OCI-LY7 (cell line): ENCODE data around the gene EIF5A. TPM values are rescaled to one million over a fixed set of nuclear protein-coding genes. Genes with fewer than 3 reads are reported as not detected.
A peak's percentile ranks its signal among the peaks of the same experiment; 100 is the strongest.

Source experiments
- BruUV-seq: library from RNA; stranded (reverse); fragments of 400-500 nt; replicated peaks from 2 replicates; lab custom pipeline; 2021; lab: Mats Ljungman, UMichigan
- CTCF ChIA-PET: fragments of 300-600 bp; sonication (Branson Sonifier 250); formaldehyde crosslinking; loops from one replicate; lab custom pipeline; 2022; ENCODE audit warnings: antibody characterized with exemption; ENCODE audit not compliant: unreplicated experiment; lab: Charles Lee
- POLR2A ChIA-PET: fragments of 300-600 bp; sonication (Branson Sonifier 250); formaldehyde crosslinking; loops from one replicate; lab custom pipeline; 2022; ENCODE audit warnings: antibody characterized with exemption; lab: Charles Lee
- DNase-seq: peaks from one replicate; pipeline ENCODE4 v3.0.0-alpha.2; 2015; ENCODE audit warnings: low spot score
- H2AFZ ChIP-seq: fragments of 200-600 bp; sonication (generic), shearing (Covaris generic); 2 replicates; pipeline ENCODE4 v1.6.1; 2014; ENCODE audit warnings: mild to moderate bottlenecking, antibody characterized with exemption, low read length, moderate library complexity
- H3K27ac ChIP-seq: fragments of 200-600 bp; sonication (generic); 2 replicates; pipeline ENCODE4 v1.5.1; 2014; ENCODE audit warnings: mixed run types, low read depth, mild to moderate bottlenecking, moderate library complexity, low read length, inconsistent platforms; ENCODE audit not compliant: poor library complexity, severe bottlenecking
- H3K36me3 ChIP-seq: fragments of 200-600 bp; sonication (generic); 2 replicates; pipeline ENCODE4 v1.6.1; 2014; ENCODE audit warnings: mild to moderate bottlenecking, antibody characterized with exemption, low read length, moderate library complexity, mixed read lengths; ENCODE audit not compliant: insufficient read depth
- H3K4me1 ChIP-seq: fragments of 200-600 bp; sonication (generic); 2 replicates; pipeline ENCODE4 v1.5.1; 2014; ENCODE audit warnings: mild to moderate bottlenecking, low read length; ENCODE audit not compliant: insufficient read depth, poor library complexity, severe bottlenecking
- H3K4me2 ChIP-seq: fragments of 200-600 bp; sonication (generic); 2 replicates; pipeline ENCODE4 v1.6.1; 2014; ENCODE audit warnings: mild to moderate bottlenecking, low read length
- H3K4me3 ChIP-seq: fragments of 200-600 bp; sonication (generic); 2 replicates; pipeline ENCODE4 v1.5.1; 2014; ENCODE audit warnings: mild to moderate bottlenecking, low read depth, low read length; ENCODE audit not compliant: poor library complexity, severe bottlenecking
- H3K79me2 ChIP-seq: fragments of 200-600 bp; sonication (generic); 2 replicates; pipeline ENCODE4 v1.6.1; 2016; ENCODE audit warnings: low read depth, mild to moderate bottlenecking, low read length, moderate library complexity, mixed read lengths; ENCODE audit not compliant: insufficient read depth
- H3K9me2 ChIP-seq: fragments of 200-600 bp; sonication (generic); 2 replicates; pipeline ENCODE4 v1.6.1; 2016; ENCODE audit warnings: mild to moderate bottlenecking, low read length, mixed read lengths; ENCODE audit not compliant: insufficient read depth
- H3K9me3 ChIP-seq: fragments of 200-600 bp; sonication (generic); 2 replicates; pipeline ENCODE4 v1.6.1; 2014; ENCODE audit warnings: mild to moderate bottlenecking, mixed run types, low read length, mixed read lengths
- H4K20me1 ChIP-seq: fragments of 200-600 bp; sonication (generic); 2 replicates; pipeline ENCODE4 v1.6.1; 2014; ENCODE audit warnings: mild to moderate bottlenecking, antibody characterized with exemption, low read length, moderate library complexity, mixed read lengths; ENCODE audit not compliant: insufficient read depth
- EZH2phosphoT487 ChIP-seq: fragments of 200-600 bp; sonication (generic); IDR thresholded peaks from 2 replicates; pipeline ENCODE4 v1.6.1; 2018; ENCODE audit warnings: low read depth, borderline replicate concordance, mild to moderate bottlenecking, mixed run types, antibody characterized with exemption, low read length, moderate library complexity, mixed read lengths
- intact Hi-C: fragments of 100-400 bp; cut with micrococcal nuclease; formaldehyde crosslinking; loops from one replicate; pipeline ENCODE4 v1.10.0; 2022; ENCODE audit not compliant: unreplicated experiment
- total RNA-seq, 2 experiments: library from RNA; depleted of rRNA in 1 of 2; stranded (reverse); fragments of >200 nt in 1 of 2; shearing (Covaris generic) in 1 of 2; gene quantifications; 2 replicates each; pipeline ENCODE4 v1.2.3, GENCODE V29; 2014 to 2022
- TF ChIP-seq, protein P1 (sequence below): fragments of 200-600 bp; sonication (generic); conservative IDR thresholded peaks from 2 replicates; pipeline ENCODE4 v1.5.1; 2014; ENCODE audit warnings: mild to moderate bottlenecking, antibody characterized with exemption, low read length, moderate library complexity, mixed read lengths

Gene EIF5A
- total RNA-seq, 2 experiments from 2014 or later: 491 to 803 TPM

GRCh38 chr17:7261379-7262191, 45.8 kb upstream of the EIF5A start:
- Histone ChIP-seq H3K4me1 (peaks cover 17% of the 10 kb centered on the region), H3K4me3 (no peak overlapping the region), H3K4me2 (no peak overlapping the region; the same call in 1 of the 2 replicates), H3K79me2 (no peaks in the 10 kb centered on the region), H4K20me1 (no peaks in the 10 kb centered on the region), H3K27ac (no peak overlapping the region), H3K9me3 (no peaks in the 10 kb centered on the region), H2AFZ (no peak overlapping the region), H3K9me2 (no peaks in the 10 kb centered on the region), H3K36me3 (peaks cover 24% of the 10 kb centered on the region)
- ChIA-PET POLR2A (interaction anchor here (0.6 kb wide), 1 partner anchor 274 kb away, joined by 3 read pairs; no protein-coding TSS in a partner anchor), CTCF (no interaction called here)
- TF ChIP-seq EZH2phosphoT487: no peak
- TF ChIP-seq, protein P1, sequence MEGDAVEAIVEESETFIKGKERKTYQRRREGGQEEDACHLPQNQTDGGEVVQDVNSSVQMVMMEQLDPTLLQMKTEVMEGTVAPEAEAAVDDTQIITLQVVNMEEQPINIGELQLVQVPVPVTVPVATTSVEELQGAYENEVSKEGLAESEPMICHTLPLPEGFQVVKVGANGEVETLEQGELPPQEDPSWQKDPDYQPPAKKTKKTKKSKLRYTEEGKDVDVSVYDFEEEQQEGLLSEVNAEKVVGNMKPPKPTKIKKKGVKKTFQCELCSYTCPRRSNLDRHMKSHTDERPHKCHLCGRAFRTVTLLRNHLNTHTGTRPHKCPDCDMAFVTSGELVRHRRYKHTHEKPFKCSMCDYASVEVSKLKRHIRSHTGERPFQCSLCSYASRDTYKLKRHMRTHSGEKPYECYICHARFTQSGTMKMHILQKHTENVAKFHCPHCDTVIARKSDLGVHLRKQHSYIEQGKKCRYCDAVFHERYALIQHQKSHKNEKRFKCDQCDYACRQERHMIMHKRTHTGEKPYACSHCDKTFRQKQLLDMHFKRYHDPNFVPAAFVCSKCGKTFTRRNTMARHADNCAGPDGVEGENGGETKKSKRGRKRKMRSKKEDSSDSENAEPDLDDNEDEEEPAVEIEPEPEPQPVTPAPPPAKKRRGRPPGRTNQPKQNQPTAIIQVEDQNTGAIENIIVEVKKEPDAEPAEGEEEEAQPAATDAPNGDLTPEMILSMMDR: no peak
- intact Hi-C loops: no loop called here
- DNase-seq: no peak
- no TSS peak for BruUV-seq

GRCh38 chr17:7262192-7262934, 45.1 kb upstream of the EIF5A start, which contains the start of gene CLDN7:
CLDN7 (minus strand) TSS chr17:7262478; CDS start chr17:7262043, 435 bp downstream.
- Histone ChIP-seq H3K9me2 (no peaks in the 10 kb centered on the region), H3K9me3 (no peaks in the 10 kb centered on the region), H3K4me1 (peaks cover 17% of the 10 kb centered on the region), H4K20me1 (no peaks in the 10 kb centered on the region), H2AFZ (peak within 1 kb of the TSS; percentile 62), H3K79me2 (no peaks in the 10 kb centered on the region), H3K4me2 (peak within 1 kb of the TSS; percentile 65), H3K27ac (no peak within 1 kb of the TSS), H3K4me3 (peak within 1 kb of the TSS; percentile 44), H3K36me3 (peaks cover 18% of the 10 kb centered on the region)
- CTCF ChIA-PET: no interaction called here
- DNase-seq: no peak
- intact Hi-C loops: no loop called here
- no TSS peak for BruUV-seq
- TF ChIP-seq, protein P1: no peak
- POLR2A ChIA-PET: interaction anchor here (0.6 kb wide), 1 partner anchor 273 kb away, joined by 3 read pairs; no protein-coding TSS in a partner anchor
